Neural progenitor cell (in vitro differentiated cells): ENCODE data around the gene ASTE1.

Experiments
- CTCF ChIP-seq: fragments of 200-600 bp; sonication (generic); IDR thresholded peaks from 2 replicates; pipeline ENCODE4 v1.5.1; 2017; ENCODE audit warnings: antibody characterized with exemption, mild to moderate bottlenecking
- EZH2 ChIP-seq: fragments of 200-600 bp; sonication (generic); IDR thresholded peaks from 2 replicates; pipeline ENCODE4 v1.6.1; 2017; ENCODE audit warnings: antibody characterized with exemption, mild to moderate bottlenecking, moderate library complexity

DNA sequence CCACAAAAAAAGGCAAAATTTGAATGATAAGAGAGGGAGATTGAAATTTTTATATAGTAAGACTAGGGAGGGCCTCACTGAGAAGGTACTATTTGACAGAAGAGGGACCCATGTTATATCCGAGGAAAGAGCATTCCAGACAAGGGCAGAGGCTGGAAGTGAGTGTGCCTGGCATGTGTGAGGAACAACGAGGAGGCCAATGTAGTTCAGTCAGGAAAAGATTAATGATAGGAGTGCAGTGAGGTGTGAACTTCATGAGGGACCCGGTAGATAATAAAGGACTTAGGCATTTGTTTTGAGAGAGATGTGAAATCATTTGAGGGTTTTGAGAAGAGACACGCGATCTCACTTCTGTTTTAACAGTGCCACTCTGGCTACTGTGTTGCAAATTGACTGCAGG, 36.3 kb downstream of the ASTE1 start:
- no peak for TF ChIP-seq CTCF
- TF ChIP-seq EZH2, result no peak
